ENCODE measurements around the gene SLC2A1.

The SLC2A1 gene

DNA sequence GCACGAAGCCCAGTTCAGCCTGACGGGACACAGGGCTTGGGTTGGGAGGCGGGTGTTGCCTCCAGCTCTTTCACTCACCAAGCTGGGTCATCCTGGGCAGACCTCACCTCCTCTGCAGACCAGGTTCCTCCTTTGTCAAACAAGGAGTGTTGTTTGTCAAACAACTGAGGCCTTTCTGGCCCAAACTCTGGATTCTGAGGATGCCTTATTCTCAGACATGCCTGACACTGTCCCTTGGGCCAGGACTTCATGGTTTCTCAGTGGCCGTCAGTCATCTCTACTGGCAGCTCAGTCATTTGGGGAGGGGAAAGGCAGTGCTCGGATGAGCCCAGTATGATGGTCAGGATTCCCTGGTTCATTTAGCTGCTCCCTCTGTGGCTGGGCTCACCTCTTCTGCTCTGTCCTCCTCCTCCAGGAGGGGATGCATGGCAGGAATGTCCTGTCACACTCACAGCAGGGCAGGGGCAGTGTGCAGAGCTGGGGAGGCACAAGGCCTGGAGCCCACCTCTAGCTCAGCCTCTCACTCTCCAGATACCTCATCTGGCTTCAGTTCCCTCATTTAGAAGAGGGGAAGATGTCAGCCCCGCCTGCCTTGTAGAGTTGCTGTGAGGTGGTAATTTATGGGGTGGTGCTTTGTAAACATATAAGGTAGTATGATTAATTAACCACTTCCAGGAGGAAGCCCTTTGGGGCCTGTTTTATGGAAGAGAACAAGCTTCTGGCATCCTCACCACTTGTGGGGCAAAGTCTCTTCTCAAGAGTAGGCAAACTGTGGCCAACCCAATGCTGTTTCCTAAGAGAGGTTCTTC, 20.6 kb downstream of the SLC2A1 start:
- Histone ChIP-seq H3K36me3 (ENCODE audit: control insufficient read depth, insufficient read depth, low read length) (peaks cover 99% of the 10 kb centered on the region), H3K4me3 (ENCODE audit: low read depth, low read length) (no peak overlapping the region), H3K9ac (ENCODE audit: low read length) (no peak overlapping the region), H3K4me1 (ENCODE audit: control insufficient read depth, insufficient read depth, low read length) (peaks cover 72% of the 10 kb centered on the region), H3K27me3 (ENCODE audit: control insufficient read depth, insufficient read depth, low read length) (no peaks in the 10 kb centered on the region), H3K27ac (ENCODE audit: low read depth, low read length) (no peak overlapping the region), H3K9me3 (ENCODE audit: control insufficient read depth, insufficient read depth, low read depth, low read length) (no peaks in the 10 kb centered on the region)

GRCh38 chr1:42937141-42937696, 21.4 kb downstream of the SLC2A1 start:
- Histone ChIP-seq H3K36me3 (ENCODE audit: control insufficient read depth, insufficient read depth, low read length) (peaks cover 99% of the 10 kb centered on the region), H3K9me3 (ENCODE audit: control insufficient read depth, insufficient read depth, low read depth, low read length) (no peaks in the 10 kb centered on the region), H3K4me1 (ENCODE audit: control insufficient read depth, insufficient read depth, low read length) (peaks cover 73% of the 10 kb centered on the region), H3K9ac (ENCODE audit: low read length) (no peak overlapping the region), H3K4me3 (ENCODE audit: low read depth, low read length) (no peak overlapping the region), H3K27me3 (ENCODE audit: control insufficient read depth, insufficient read depth, low read length) (no peaks in the 10 kb centered on the region), H3K27ac (ENCODE audit: low read depth, low read length) (no peak overlapping the region)

GRCh38 chr1:42936309-42937078, 22.2 kb downstream of the SLC2A1 start:
- Histone ChIP-seq H3K4me1 (ENCODE audit: control insufficient read depth, insufficient read depth, low read length) (peaks cover 73% of the 10 kb centered on the region), H3K27ac (ENCODE audit: low read depth, low read length) (peak overlapping the region; percentile 32; the same call in 1 of the 2 replicates), H3K36me3 (ENCODE audit: control insufficient read depth, insufficient read depth, low read length) (peaks cover 99% of the 10 kb centered on the region), H3K9ac (ENCODE audit: low read length) (no peak overlapping the region), H3K9me3 (ENCODE audit: control insufficient read depth, insufficient read depth, low read depth, low read length) (no peaks in the 10 kb centered on the region), H3K4me3 (ENCODE audit: low read depth, low read length) (no peak overlapping the region), H3K27me3 (ENCODE audit: control insufficient read depth, insufficient read depth, low read length) (no peaks in the 10 kb centered on the region)

DNA sequence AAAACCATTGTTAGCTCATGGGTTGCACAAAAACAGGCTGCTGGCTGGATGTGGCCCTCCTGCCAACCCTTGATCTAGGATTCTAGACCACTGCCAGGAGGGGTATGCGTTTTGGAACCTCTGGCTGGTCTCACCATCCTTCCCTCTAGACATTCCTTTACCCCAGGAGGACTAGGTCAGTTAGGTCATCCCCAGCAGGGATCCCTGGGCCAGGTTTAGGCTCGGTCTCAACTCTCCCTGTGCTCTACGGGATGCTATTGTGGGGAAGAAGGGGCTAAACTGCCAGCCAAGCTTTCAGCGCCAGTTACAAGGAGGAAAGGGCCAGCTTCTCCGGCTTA, 22.7 kb downstream of the SLC2A1 start:
- H3K27ac ChIP-seq (ENCODE audit: low read depth, low read length), result 0 out of 2 replicates have a peak overlapping the region, but pooled peaks have one; percentile 32
- peaks cover 99% of the 10 kb centered on the region for H3K36me3 ChIP-seq (ENCODE audit: control insufficient read depth, insufficient read depth, low read length)

DNA sequence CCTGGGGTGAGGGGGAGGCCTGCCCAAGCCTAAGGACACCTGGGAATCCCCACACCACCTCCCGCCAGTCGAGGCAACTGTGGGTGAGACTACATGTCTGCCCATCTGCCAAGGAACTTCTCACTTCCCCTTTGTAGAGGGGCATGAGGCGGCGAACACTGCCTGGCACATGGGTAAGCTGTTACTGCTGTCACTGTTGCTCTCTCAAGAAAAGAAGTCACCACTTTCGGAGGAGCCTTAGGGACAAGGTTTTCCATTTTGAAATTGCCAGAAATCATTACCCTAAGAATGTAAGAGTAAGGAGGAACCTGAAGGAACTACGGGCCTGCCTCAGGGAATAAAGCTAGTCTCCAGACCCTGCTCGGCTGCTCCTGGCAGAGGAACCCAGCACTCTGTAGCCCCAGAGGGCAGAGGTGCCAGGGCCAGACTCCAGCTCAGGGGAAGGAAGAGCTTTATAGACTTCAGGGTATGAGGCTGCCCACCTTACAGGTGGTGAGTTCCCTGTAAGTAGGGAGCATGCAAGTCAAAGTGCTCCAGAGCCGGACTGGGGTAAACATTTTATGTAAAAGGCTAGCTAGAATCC, 23.3 kb downstream of the SLC2A1 start:
- Histone ChIP-seq H3K27ac (ENCODE audit: low read depth, low read length) (no peak overlapping the region), H3K9me3 (ENCODE audit: control insufficient read depth, insufficient read depth, low read depth, low read length) (no peaks in the 10 kb centered on the region), H3K36me3 (ENCODE audit: control insufficient read depth, insufficient read depth, low read length) (peaks cover 100% of the 10 kb centered on the region), H3K4me1 (ENCODE audit: control insufficient read depth, insufficient read depth, low read length) (peaks cover 66% of the 10 kb centered on the region), H3K4me3 (ENCODE audit: low read depth, low read length) (no peak overlapping the region), H3K9ac (ENCODE audit: low read length) (no peak overlapping the region), H3K27me3 (ENCODE audit: control insufficient read depth, insufficient read depth, low read length) (no peaks in the 10 kb centered on the region)

More for the DNA sequence above, 22.7 kb downstream of the SLC2A1 start:
- no peaks in the 10 kb centered on the region for H3K27me3 ChIP-seq (ENCODE audit: control insufficient read depth, insufficient read depth, low read length)
- no peak overlapping the region for H3K4me3 ChIP-seq (ENCODE audit: low read depth, low read length)
- peaks cover 70% of the 10 kb centered on the region for H3K4me1 ChIP-seq (ENCODE audit: control insufficient read depth, insufficient read depth, low read length)
- H3K9me3 ChIP-seq (ENCODE audit: control insufficient read depth, insufficient read depth, low read depth, low read length), result no peaks in the 10 kb centered on the region
- no peak overlapping the region for H3K9ac ChIP-seq (ENCODE audit: low read length)

DNA sequence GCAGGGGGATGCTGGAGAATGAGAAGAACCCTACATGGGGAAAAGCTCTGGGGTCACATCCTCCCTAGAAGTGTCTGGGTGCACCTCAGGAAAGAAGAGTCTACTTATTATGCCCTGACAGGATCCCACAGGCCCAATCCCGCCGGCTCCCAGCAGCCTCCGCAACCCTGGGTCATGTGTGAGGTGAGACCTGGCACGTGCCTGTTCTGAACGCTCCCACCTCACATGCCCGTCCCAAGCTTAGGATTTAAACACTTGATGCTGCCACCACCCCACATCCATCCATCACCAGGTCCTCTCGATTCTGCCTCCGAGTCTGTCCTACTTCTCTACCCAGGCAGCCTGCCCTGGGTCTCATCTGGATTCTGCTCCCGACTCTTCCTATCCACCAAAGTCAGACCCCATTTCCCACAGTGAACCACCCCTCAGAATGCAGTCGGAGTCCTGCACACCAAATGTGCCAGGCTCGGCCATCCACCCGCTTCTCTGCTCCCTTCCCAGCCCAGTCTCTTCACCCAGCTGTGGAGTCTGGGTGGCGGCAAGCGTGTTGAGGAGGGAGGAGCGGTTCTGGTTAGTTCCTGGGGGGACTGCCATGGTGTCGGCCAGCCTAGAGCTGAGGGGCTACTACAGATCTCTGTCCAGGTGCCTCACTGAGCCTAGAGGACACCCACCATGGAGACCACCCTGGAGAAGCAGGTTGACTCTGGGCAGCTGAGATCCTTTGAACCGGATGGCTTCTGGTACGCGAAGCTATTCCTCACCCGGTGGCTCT, 23.9 kb downstream of the SLC2A1 start:
- Histone ChIP-seq H3K36me3 (ENCODE audit: control insufficient read depth, insufficient read depth, low read length) (peaks cover 100% of the 10 kb centered on the region), H3K27me3 (ENCODE audit: control insufficient read depth, insufficient read depth, low read length) (no peaks in the 10 kb centered on the region), H3K4me3 (ENCODE audit: low read depth, low read length) (no peak overlapping the region), H3K27ac (ENCODE audit: low read depth, low read length) (no peak overlapping the region), H3K4me1 (ENCODE audit: control insufficient read depth, insufficient read depth, low read length) (peaks cover 63% of the 10 kb centered on the region), H3K9me3 (ENCODE audit: control insufficient read depth, insufficient read depth, low read depth, low read length) (no peaks in the 10 kb centered on the region), H3K9ac (ENCODE audit: low read length) (no peak overlapping the region)

GRCh38 chr1:42933610-42934491, 24.8 kb downstream of the SLC2A1 start:
- peaks cover 61% of the 10 kb centered on the region for H3K4me1 ChIP-seq (ENCODE audit: control insufficient read depth, insufficient read depth, low read length)
- no peak overlapping the region for H3K9ac ChIP-seq (ENCODE audit: low read length)
- no peaks in the 10 kb centered on the region for H3K27me3 ChIP-seq (ENCODE audit: control insufficient read depth, insufficient read depth, low read length)
- peaks cover 100% of the 10 kb centered on the region for H3K36me3 ChIP-seq (ENCODE audit: control insufficient read depth, insufficient read depth, low read length)
- H3K4me3 ChIP-seq (ENCODE audit: low read depth, low read length), result no peak overlapping the region
- H3K9me3 ChIP-seq (ENCODE audit: control insufficient read depth, insufficient read depth, low read depth, low read length), result no peaks in the 10 kb centered on the region
- no peak overlapping the region for H3K27ac ChIP-seq (ENCODE audit: low read depth, low read length)

DNA sequence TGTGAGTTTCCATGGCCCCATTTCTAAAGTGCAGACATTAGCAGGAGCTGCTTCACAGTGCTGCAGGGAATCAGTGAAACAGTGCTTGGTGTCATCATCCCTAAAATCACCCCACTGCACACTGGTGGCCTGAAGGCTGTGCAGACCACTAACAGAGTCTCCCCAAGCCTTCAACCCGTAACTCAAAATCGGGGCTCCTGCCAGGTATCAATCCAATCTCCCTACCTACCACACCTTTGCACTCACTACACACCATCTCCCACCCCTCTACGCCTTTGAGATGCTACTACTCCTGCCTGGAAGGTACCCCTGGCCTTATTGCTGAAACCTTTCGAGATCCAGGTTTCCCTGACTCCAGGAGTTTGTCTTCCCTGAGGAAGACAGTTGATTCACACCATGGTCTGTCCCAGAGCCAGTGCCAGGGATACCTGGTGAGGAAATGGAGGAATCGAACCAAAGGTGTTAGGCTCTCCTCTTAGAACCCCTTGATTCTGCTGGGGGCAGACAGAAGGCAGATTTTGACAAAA, 25.5 kb downstream of the SLC2A1 start:
- H3K36me3 ChIP-seq (ENCODE audit: control insufficient read depth, insufficient read depth, low read length), result peaks cover 100% of the 10 kb centered on the region
- peaks cover 55% of the 10 kb centered on the region for H3K4me1 ChIP-seq (ENCODE audit: control insufficient read depth, insufficient read depth, low read length)
- H3K9ac ChIP-seq (ENCODE audit: low read length), result no peak overlapping the region

GRCh38 chr1:42932442-42932941, 26.2 kb downstream of the SLC2A1 start:
- no peak overlapping the region for H3K27ac ChIP-seq (ENCODE audit: low read depth, low read length)
- H3K4me1 ChIP-seq (ENCODE audit: control insufficient read depth, insufficient read depth, low read length), result peaks cover 50% of the 10 kb centered on the region
- H3K9me3 ChIP-seq (ENCODE audit: control insufficient read depth, insufficient read depth, low read depth, low read length), result no peaks in the 10 kb centered on the region
- H3K9ac ChIP-seq (ENCODE audit: low read length), result no peak overlapping the region
- no peak overlapping the region for H3K4me3 ChIP-seq (ENCODE audit: low read depth, low read length)
- no peaks in the 10 kb centered on the region for H3K27me3 ChIP-seq (ENCODE audit: control insufficient read depth, insufficient read depth, low read length)
- peaks cover 100% of the 10 kb centered on the region for H3K36me3 ChIP-seq (ENCODE audit: control insufficient read depth, insufficient read depth, low read length)

More for the DNA sequence above, 25.5 kb downstream of the SLC2A1 start:
- Histone ChIP-seq H3K27ac (ENCODE audit: low read depth, low read length) (no peak overlapping the region), H3K9me3 (ENCODE audit: control insufficient read depth, insufficient read depth, low read depth, low read length) (no peaks in the 10 kb centered on the region), H3K27me3 (ENCODE audit: control insufficient read depth, insufficient read depth, low read length) (no peaks in the 10 kb centered on the region), H3K4me3 (ENCODE audit: low read depth, low read length) (no peak overlapping the region)
